HG03521 (cell line): ENCODE data around the gene RPL21.
"Not testable (repeated sequence)": the region's sequence is repeated elsewhere in the genome, so short reads cannot be mapped to it uniquely, and the experiment has no call there.

Experiments
- ATAC-seq: cut with Tn5 transposase; IDR thresholded peaks from one replicate; pipeline ENCODE4 v1.9.1; 2021; ENCODE audit warnings: mild to moderate bottlenecking, moderate library complexity; ENCODE audit not compliant: unreplicated experiment

RPL21 gene

GRCh38 chr13:27283906-27284493, 32.6 kb downstream of the RPL21 start:
- ATAC-seq: no peak

- ATAC-seq: no peak
Measured at GRCh38 chr13:27288392-27288791, 37.0 kb downstream of the RPL21 start.

DNA sequence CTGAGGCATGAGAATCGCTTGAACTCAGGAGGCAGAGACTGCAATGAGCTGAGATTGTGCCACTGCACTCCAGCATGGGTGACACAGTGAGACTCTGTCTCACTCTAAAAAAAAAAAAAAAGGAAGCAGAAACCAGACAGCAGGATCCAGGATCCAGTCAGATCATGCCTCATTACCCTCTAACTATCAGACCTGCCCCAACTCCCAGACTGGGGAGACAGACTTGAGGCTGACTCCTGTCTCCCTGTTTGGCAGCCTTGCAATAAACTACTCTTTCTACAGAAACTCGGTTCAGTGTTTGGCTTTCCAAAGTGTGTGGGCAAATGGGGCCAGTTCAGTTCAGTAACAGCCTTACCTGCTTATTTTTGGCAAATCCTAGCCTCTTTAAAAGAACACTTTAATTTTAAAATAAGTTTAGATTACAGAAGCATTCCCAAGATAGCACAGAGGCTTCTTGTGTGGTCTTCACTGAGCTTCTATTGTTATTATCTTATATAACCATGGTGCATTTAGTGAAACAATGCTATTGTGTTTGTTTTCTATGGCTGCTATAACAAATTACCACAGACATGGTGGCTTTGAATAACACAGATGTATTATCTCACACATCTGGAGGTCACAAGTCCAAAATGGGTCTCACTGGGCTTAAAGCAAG, 37.8 kb downstream of the RPL21 start:
- ATAC-seq: no peak

- ATAC-seq: no peak
Measured at GRCh38 chr13:27290715-27291114, 39.4 kb downstream of the RPL21 start.

DNA sequence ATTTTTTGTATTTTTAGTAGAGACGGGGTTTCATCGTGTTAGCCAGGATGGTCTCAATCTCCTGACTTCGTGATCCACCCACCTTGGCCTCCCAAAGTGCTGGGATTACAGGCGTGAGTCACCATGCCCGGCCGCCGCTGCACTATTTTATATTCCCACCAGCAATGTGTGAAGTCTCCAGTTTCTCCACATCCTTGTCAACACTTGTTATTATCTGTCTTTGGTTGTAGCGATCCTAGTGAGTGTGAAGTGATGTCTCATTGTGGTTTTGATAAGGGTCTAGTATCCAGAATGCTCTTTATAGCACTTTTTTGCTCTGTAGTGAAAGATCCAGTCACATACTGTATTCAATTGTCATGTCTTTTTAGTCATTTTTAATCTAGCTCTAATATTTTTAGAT, 40.6 kb downstream of the RPL21 start:
- not testable (repeated sequence) for ATAC-seq

- ATAC-seq: no peak
Measured at GRCh38 chr13:27293076-27293691, 41.8 kb downstream of the RPL21 start.

DNA sequence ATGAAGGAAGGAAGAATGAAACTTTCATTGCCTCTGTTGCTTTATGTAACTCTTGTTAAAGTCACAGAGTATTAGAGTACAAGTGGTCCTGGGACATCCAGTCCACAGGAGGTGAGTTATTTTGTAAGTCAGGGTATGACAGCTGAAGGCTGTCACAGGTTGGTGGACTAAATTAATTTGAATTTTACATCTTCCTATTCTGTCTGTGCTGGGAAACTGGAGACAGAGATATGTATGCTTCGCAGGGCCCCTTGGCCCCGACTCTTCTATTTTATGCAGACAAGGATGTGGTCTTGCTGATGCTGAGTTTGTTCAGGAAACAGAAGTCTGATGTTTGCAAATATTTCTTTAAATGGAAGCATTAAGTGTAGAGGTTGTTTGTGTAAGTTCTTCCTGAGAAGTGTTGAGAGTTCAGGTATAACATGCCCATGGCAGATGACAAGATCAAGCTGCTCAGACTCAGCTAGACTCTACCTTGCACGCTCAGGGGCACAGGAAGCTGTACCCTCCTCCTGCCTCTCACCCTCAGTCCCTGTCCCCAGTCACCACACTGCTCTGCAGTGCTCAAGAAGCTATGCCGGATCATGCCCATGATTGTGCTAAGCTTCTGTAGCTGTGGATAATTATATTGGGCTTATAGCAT, 42.6 kb downstream of the RPL21 start:
- no peak for ATAC-seq

GRCh38 chr13:27295096-27295495, 43.7 kb downstream of the RPL21 start:
- ATAC-seq: no peak

- no peak for ATAC-seq
Measured at GRCh38 chr13:27295660-27296059, 44.3 kb downstream of the RPL21 start.

DNA sequence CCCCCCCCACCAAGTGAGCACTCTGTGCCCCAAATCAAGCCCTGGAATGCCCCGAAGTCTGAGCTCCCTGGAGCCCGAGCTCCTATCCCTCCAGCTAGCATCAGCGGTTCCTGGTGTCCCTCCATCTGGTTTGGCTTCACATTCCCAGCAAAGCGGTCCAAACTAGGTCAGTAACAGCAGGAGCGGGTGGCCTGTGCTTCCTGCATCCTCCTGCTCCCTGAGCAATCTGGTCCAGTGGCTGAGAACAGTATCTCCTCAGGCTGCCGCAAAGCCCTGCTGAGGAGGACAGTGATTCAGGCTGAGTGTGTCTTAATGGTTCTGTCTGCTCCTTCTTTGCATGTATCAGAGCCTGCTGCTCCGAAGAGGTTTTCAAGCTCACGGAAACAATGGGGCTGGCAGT, 45.1 kb downstream of the RPL21 start:
- ATAC-seq: no peak

- ATAC-seq: no peak
Measured at GRCh38 chr13:27298849-27299248, 47.5 kb downstream of the RPL21 start.

- ATAC-seq: not testable (repeated sequence)
Measured at GRCh38 chr13:27300406-27300805, 49.0 kb downstream of the RPL21 start.

- no peak for ATAC-seq
Measured at GRCh38 chr13:27300941-27301586, 49.7 kb downstream of the RPL21 start.

DNA sequence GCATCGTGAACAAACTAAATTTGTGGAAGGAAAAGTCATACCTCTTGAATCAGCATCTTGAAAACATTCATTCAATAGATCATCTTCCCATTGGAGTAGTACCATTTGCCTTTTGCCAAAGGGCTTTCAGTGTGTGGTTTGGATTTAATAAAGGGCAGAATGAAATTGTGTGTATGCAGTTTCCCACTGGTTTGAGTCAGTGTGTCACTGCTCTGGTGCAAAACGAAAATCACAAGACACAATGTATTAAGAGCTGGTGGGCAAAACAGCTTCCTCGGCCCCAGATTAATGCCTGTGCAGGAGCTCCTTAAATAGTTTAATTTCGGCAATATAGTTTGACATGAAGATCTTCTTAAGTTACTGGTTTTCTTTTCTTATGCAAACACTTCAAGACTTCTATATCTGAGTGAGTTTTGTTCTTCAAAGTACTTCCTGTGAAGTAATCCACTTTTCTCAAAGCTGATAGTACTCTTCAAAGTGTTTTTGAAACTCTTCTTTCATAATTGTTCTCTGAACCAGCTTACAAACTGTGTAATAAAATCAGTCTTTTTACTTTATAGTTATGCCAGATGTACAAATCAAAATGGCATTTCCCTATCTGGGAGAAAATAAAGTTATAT, 51.4 kb downstream of the RPL21 start:
- ATAC-seq: no peak

- no peak for ATAC-seq
Measured at GRCh38 chr13:27304099-27304498, 52.7 kb downstream of the RPL21 start.

DNA sequence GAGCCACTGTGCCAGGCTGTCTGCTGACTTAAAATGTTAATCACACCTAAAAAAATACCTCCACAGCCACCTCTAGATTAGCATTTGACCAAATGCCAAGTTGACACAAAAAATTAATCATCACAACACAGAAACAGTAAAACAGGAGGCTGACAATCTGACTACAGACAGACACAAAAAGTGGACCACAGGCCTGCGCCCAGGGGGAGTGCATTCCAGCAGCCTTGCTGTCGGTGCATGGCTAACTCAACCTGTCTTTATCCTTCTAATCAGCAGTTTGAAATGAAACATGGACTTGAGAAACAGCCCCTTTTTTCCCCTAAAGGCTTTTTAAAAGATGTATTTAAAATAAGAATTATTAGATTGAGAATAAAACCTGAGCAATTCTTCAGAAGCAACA, 53.3 kb downstream of the RPL21 start:
- no peak for ATAC-seq
